Measurements from ENCODE around the gene JTB.

The JTB gene

GRCh38 chr1:153928791-153929341 is 48.6 kb downstream of the JTB start:
- TF ChIP-seq FOXM1 (IDR thresholded peaks at IDR 0.05; ENCODE audit: borderline replicate concordance, low read depth), result no peak
- no peak for TF ChIP-seq TCF12 (IDR thresholded peaks at IDR 0.05; ENCODE audit: low read depth)
- no peak for TF ChIP-seq EGR1 (IDR thresholded peaks at IDR 0.05)
- TF ChIP-seq NFIC (IDR thresholded peaks at IDR 0.05), result no peak
- TF ChIP-seq, protein P1, sequence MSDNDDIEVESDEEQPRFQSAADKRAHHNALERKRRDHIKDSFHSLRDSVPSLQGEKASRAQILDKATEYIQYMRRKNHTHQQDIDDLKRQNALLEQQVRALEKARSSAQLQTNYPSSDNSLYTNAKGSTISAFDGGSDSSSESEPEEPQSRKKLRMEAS (IDR thresholded peaks at IDR 0.05), result no peak
- TF ChIP-seq YY1 (IDR thresholded peaks at IDR 0.05; ENCODE audit: low read depth), result no peak
- no peak for TF ChIP-seq CREB1 (IDR thresholded peaks at IDR 0.05; ENCODE audit: low read depth)
- no peak for TF ChIP-seq REST (IDR thresholded peaks at IDR 0.05; ENCODE audit: low read depth)
- no peak for TF ChIP-seq USF1 (IDR thresholded peaks at IDR 0.05)
- no peak for TF ChIP-seq TAF1 (IDR thresholded peaks at IDR 0.05; ENCODE audit: low read depth)
- no peak for TF ChIP-seq ZBTB7A (IDR thresholded peaks at IDR 0.05; ENCODE audit: low read depth)
- no peak for TF ChIP-seq RAD21 (IDR thresholded peaks at IDR 0.05; ENCODE audit: low read depth)
- no peak for TF ChIP-seq TEAD4 (IDR thresholded peaks at IDR 0.05)
- TF ChIP-seq EP300 (IDR thresholded peaks at IDR 0.05; ENCODE audit: borderline replicate concordance), result no peak
- TF ChIP-seq CEBPB (IDR thresholded peaks at IDR 0.05), result no peak

DNA sequence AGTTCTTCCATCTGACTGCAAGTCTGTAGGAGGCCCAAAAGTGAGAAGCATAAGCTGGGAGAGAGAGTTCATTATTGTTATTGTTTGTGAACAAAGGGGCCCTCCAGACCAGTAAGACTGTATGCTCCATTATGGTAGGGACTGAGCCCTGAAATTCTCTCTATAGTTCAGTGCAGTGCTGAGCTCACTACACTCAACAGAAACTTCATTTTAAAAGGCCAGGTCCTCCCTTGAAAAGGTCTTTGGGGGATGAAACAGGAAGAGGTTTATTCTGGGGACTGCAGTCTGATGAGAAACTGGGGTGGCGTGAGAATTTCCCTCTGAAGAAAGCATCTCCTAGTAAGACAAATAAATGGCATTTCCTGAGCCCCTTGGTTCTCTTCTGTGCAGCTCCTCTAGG is 49.2 kb downstream of the JTB start:
- TF ChIP-seq YY1 (IDR thresholded peaks at IDR 0.05; ENCODE audit: low read depth) (no peak), RAD21 (IDR thresholded peaks at IDR 0.05; ENCODE audit: low read depth) (no peak), TAF1 (IDR thresholded peaks at IDR 0.05; ENCODE audit: low read depth) (no peak), USF1 (IDR thresholded peaks at IDR 0.05) (no peak), TCF12 (IDR thresholded peaks at IDR 0.05; ENCODE audit: low read depth) (no peak), TEAD4 (IDR thresholded peaks at IDR 0.05) (no peak), NFIC (IDR thresholded peaks at IDR 0.05) (no peak), EP300 (IDR thresholded peaks at IDR 0.05; ENCODE audit: borderline replicate concordance) (no peak), REST (IDR thresholded peaks at IDR 0.05; ENCODE audit: low read depth) (no peak), CEBPB (IDR thresholded peaks at IDR 0.05) (no peak), FOXM1 (IDR thresholded peaks at IDR 0.05; ENCODE audit: borderline replicate concordance, low read depth) (no peak), ZBTB7A (IDR thresholded peaks at IDR 0.05; ENCODE audit: low read depth) (no peak), CREB1 (IDR thresholded peaks at IDR 0.05; ENCODE audit: low read depth) (no peak), EGR1 (IDR thresholded peaks at IDR 0.05) (no peak)
- TF ChIP-seq, protein P1 (IDR thresholded peaks at IDR 0.05), result no peak

- TF ChIP-seq FOXM1 (IDR thresholded peaks at IDR 0.05; ENCODE audit: borderline replicate concordance, low read depth), result no peak
- TF ChIP-seq REST (IDR thresholded peaks at IDR 0.05; ENCODE audit: low read depth), result no peak
- TF ChIP-seq CEBPB (IDR thresholded peaks at IDR 0.05), result no peak
These were observed 51.1 kb downstream of the JTB start for GRCh38 chr1:153926405-153926804.
